ENCODE results near the gene CERS6.
A peak's percentile ranks its signal among the peaks of the same experiment; 100 is the strongest.

CERS6 gene

GRCh38 chr2:168436840-168437239, 19.2 kb upstream of the CERS6 start:
- no peaks in the 10 kb centered on the region for H3K36me3 ChIP-seq
- no peak for TF ChIP-seq CTCF (IDR thresholded peaks at IDR 0.05; ENCODE audit: low read depth, low read length)
- H3K4me3 ChIP-seq (ENCODE audit: low read depth, low read length) = no peak overlapping the region
- H3K27ac ChIP-seq = no peak overlapping the region
- H3K9me3 ChIP-seq (ENCODE audit: severe bottlenecking) = no peaks in the 10 kb centered on the region
- no peak for DNase-seq
- no peaks in the 10 kb centered on the region for H3K27me3 ChIP-seq (ENCODE audit: insufficient read depth, low read depth, severe bottlenecking)

DNA sequence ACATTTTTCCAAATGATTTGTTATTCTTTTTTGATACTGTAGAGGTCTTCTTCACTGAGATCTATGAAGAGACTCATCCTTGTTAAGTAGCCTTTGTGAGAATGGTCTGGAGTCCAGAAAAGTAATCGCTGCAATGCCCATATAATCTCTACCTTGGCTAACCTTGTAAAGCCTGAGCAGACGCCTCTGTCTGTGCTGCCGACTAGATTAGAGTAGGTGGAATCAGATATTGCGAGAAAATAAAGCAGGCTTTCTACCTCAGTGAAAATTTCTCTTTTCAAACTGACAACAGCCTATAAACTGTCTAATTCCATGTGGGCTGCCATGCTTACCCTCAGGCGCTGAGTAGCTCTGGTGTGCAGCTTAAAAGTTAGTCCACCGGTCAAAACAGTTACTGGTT, 17.5 kb upstream of the CERS6 start:
- no peak for TF ChIP-seq CTCF (IDR thresholded peaks at IDR 0.05; ENCODE audit: low read depth, low read length)
- no peaks in the 10 kb centered on the region for H3K27me3 ChIP-seq (ENCODE audit: insufficient read depth, low read depth, severe bottlenecking)
- H3K36me3 ChIP-seq = no peaks in the 10 kb centered on the region
- H3K9me3 ChIP-seq (ENCODE audit: severe bottlenecking) = no peaks in the 10 kb centered on the region
- no peak overlapping the region for H3K4me3 ChIP-seq (ENCODE audit: low read depth, low read length)
- H3K27ac ChIP-seq = no peak overlapping the region
- peak; percentile 51 for DNase-seq

- DNase-seq = no peak
- Histone ChIP-seq H3K27ac (no peak overlapping the region), H3K4me3 (ENCODE audit: low read depth, low read length) (no peak overlapping the region), H3K36me3 (no peaks in the 10 kb centered on the region), H3K9me3 (ENCODE audit: severe bottlenecking) (no peaks in the 10 kb centered on the region), H3K27me3 (ENCODE audit: insufficient read depth, low read depth, severe bottlenecking) (no peaks in the 10 kb centered on the region)
- TF ChIP-seq CTCF (IDR thresholded peaks at IDR 0.05; ENCODE audit: low read depth, low read length) = no peak
Measured at GRCh38 chr2:168439536-168439935, 16.5 kb upstream of the CERS6 start.

DNA sequence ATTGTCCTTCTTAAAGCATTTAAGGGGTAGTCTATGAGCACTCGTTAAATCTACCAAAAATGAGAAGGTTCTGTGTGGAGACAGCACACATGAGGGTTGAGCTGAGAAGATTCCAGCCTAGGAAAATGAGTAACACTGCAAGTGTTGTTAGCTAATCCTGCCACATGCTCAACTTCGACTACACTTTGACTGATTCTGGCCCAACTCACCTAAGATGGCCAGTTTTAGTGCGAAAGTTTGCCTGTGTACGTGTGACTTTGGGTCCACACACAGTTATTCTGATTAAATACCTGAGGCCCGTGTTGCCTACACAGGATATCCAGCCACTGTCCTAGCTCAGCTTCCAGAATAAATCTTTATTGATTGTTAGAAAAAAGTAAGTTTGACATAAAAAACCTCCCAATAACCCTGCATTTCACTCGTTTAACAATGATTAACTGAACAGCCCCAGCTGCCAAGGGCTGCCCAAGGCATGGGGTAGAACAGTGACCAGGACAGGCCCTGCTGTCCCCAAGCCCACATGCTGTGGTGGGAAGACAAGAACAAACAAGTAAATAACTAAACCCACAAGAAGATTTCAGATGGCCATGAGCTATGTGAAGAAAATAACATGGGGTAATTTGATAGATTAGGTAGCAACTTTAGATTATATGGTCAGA, 14.7 kb upstream of the CERS6 start:
- no peak for DNase-seq
- no peaks in the 10 kb centered on the region for H3K27me3 ChIP-seq (ENCODE audit: insufficient read depth, low read depth, severe bottlenecking)
- H3K4me3 ChIP-seq (ENCODE audit: low read depth, low read length) = no peak overlapping the region
- H3K9me3 ChIP-seq (ENCODE audit: severe bottlenecking) = no peaks in the 10 kb centered on the region
- H3K27ac ChIP-seq = no peak overlapping the region
- TF ChIP-seq CTCF (IDR thresholded peaks at IDR 0.05; ENCODE audit: low read depth, low read length) = no peak
- H3K36me3 ChIP-seq = no peaks in the 10 kb centered on the region

DNA sequence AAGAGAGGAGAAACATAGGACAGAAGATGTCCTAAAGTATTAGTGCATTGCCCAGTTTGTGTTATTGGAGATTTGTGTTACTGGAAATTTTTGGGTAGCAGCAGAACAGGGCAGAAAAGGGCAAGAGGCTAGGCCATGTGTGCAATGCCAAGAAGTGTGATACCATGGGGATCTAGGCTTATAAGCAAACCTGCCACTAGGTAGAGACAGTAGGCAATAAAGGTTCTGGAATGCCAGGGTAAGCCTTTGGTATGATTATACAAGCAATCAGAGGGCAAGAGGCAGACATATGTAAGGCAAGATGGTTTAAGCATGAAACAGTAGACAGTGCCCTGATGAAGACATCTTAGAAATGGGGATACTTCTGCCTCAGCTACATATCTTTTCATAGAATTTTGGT, 12.3 kb upstream of the CERS6 start:
- Histone ChIP-seq H3K27me3 (ENCODE audit: insufficient read depth, low read depth, severe bottlenecking) (no peaks in the 10 kb centered on the region), H3K27ac (no peak overlapping the region)
- no peak for TF ChIP-seq CTCF (IDR thresholded peaks at IDR 0.05; ENCODE audit: low read depth, low read length)

DNA sequence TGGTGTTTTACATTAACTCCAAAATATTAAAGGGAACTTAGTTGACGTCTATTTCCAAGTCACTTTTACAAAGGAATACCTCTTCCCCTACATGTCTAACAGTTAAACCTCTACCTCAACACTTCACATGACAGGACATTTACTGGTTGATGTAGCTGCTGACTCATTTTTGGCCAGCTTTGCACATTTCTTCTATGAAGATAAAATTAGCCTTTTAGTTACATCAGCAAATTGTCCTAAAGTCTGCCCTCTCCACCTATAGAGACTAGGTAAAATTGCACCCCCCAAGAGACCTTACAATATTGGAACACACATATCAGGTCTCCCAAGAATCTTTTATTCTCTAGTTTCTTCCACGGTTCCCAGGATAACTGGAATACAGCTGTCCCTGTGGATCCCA, 10.1 kb upstream of the CERS6 start:
- Histone ChIP-seq H3K36me3 (no peaks in the 10 kb centered on the region), H3K9me3 (ENCODE audit: severe bottlenecking) (no peaks in the 10 kb centered on the region), H3K27me3 (ENCODE audit: insufficient read depth, low read depth, severe bottlenecking) (no peaks in the 10 kb centered on the region), H3K27ac (no peak overlapping the region), H3K4me3 (ENCODE audit: low read depth, low read length) (no peak overlapping the region)
- TF ChIP-seq CTCF (IDR thresholded peaks at IDR 0.05; ENCODE audit: low read depth, low read length) = no peak
- no peak for DNase-seq

More for the DNA sequence above, 12.3 kb upstream of the CERS6 start:
- Histone ChIP-seq H3K9me3 (ENCODE audit: severe bottlenecking) (no peaks in the 10 kb centered on the region), H3K4me3 (ENCODE audit: low read depth, low read length) (no peak overlapping the region), H3K36me3 (no peaks in the 10 kb centered on the region)
- no peak for DNase-seq
